Measurements from ENCODE around the gene PEX11G. TPM values are rescaled to one million over a fixed set of nuclear protein-coding genes. Genes with fewer than 3 reads are reported as not detected.
A peak's percentile ranks its signal among the peaks of the same experiment; 100 is the strongest.

The PEX11G gene
- total and polyA plus RNA-seq, 2 experiments from 2014 or later, result 6.2 to 10.6 TPM

DNA sequence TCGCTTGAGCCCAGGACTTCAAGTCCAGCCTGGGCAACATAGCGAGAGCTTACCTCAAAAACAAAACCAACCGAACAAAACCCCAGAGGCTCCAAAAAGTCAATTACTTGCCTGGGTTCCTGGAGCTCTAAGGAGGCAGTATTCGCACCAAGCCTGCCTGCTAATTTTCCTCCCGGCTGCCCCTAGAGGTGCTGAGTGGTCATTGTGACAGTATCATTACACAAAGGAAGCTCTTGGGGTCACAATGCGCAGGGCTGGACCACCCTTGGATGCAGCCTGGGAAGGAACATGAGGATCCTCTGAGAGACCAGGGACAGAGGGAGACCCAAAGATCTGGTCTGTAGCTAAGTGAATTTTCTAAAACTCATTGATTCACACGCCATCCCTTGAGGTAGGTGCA is 8.5 kb upstream of the PEX11G start:
- Histone ChIP-seq H3K4me1 (ENCODE audit: insufficient read depth) (no peaks in the 10 kb centered on the region), H2AFZ (no peak overlapping the region), H3K27me3 (peaks cover 6% of the 10 kb centered on the region), H3K9me3 (ENCODE audit: low read depth) (no peaks in the 10 kb centered on the region), H3K79me2 (no peaks in the 10 kb centered on the region), H3K36me3 (replicated peaks; ENCODE audit: insufficient read depth, low read depth) (no peaks in the 10 kb centered on the region), H3K4me2 (no peak overlapping the region), H3K27ac (no peak overlapping the region), H3K9me2 (replicated peaks; ENCODE audit: insufficient read depth) (no peaks in the 10 kb centered on the region), H3K4me3 (no peak overlapping the region), H4K20me1 (ENCODE audit: insufficient read depth, poor library complexity, severe bottlenecking) (no peaks in the 10 kb centered on the region)
- 56% methylated on average over 7 of the region's 7 CpGs for WGBS (ENCODE audit: low lambda C conversion rate, missing lambda C conversion rate)
- DNase-seq (ENCODE audit: low spot score), result no peak
- TF ChIP-seq EZH2 (IDR thresholded peaks at IDR 0.05; ENCODE audit: borderline replicate concordance), result no peak
- TF ChIP-seq EZH2phosphoT487 (IDR thresholded peaks at IDR 0.05; ENCODE audit: low read depth, severe bottlenecking, unreplicated experiment), result no peak
- peak; percentile 7 for TF ChIP-seq CTCF (IDR thresholded peaks at IDR 0.05; ENCODE audit: poor library complexity)

DNA sequence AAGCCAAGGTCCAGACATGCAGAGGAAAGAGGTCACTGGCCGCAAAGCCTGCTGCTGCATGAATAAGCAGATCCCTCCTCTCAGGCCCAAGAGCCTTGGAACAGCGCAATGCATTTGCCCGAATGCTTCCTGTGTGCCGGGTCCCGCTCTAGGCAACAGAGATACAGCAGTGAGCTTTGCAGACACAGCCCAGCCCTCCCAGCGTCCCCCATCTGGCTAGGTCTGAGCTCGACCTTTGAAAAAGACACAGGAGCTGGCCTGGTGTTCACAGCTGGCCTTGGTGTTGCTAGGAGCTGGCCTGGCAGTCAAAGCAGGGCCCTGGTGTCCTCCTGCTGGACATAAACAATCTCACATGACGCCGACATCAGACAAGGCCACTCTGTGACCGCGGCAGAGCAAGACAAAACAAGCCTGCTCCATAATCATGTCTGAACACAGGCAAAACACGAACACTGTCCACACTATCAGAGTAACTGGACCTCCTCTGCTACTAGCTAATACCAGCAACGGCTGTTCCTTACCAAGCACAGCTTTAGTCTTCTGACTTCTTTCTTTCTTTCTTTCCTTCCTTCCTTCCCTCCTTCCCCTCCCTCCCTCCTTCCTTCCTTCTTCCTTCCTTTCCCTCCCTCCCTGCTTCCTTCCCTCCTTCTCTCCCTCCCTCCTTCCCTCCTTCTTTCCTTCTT is 5.7 kb upstream of the PEX11G start:
- TF ChIP-seq EZH2phosphoT487 (IDR thresholded peaks at IDR 0.05; ENCODE audit: low read depth, severe bottlenecking, unreplicated experiment), result no peak
- TF ChIP-seq CTCF (IDR thresholded peaks at IDR 0.05; ENCODE audit: poor library complexity), result no peak
- TF ChIP-seq EZH2 (IDR thresholded peaks at IDR 0.05; ENCODE audit: borderline replicate concordance), result no peak

GRCh38 chr19:7492558-7492957 is 3.7 kb upstream of the PEX11G start:
- WGBS (ENCODE audit: low lambda C conversion rate, missing lambda C conversion rate), result 82% methylated on average over 11 of the region's 11 CpGs
- TF ChIP-seq CTCF (IDR thresholded peaks at IDR 0.05; ENCODE audit: poor library complexity), result no peak
- no peak for TF ChIP-seq EZH2 (IDR thresholded peaks at IDR 0.05; ENCODE audit: borderline replicate concordance)
- TF ChIP-seq EZH2phosphoT487 (IDR thresholded peaks at IDR 0.05; ENCODE audit: low read depth, severe bottlenecking, unreplicated experiment), result no peak

More for the DNA sequence above, 5.7 kb upstream of the PEX11G start:
- DNase-seq (ENCODE audit: low spot score), result no peak
- Histone ChIP-seq H3K27ac (peak overlapping the region; percentile 50), H3K79me2 (no peaks in the 10 kb centered on the region), H3K9me3 (ENCODE audit: low read depth) (no peaks in the 10 kb centered on the region), H2AFZ (no peak overlapping the region), H3K9me2 (replicated peaks; ENCODE audit: insufficient read depth) (no peaks in the 10 kb centered on the region), H3K4me2 (no peak overlapping the region), H3K27me3 (no peaks in the 10 kb centered on the region), H3K36me3 (replicated peaks; ENCODE audit: insufficient read depth, low read depth) (no peaks in the 10 kb centered on the region), H4K20me1 (ENCODE audit: insufficient read depth, poor library complexity, severe bottlenecking) (no peaks in the 10 kb centered on the region), H3K4me3 (no peak overlapping the region), H3K4me1 (ENCODE audit: insufficient read depth) (peaks cover 3% of the 10 kb centered on the region)
- 56% methylated on average over 13 of the region's 13 CpGs for WGBS (ENCODE audit: low lambda C conversion rate, missing lambda C conversion rate)

More at GRCh38 chr19:7492558-7492957, 3.7 kb upstream of the PEX11G start:
- H3K9me3 ChIP-seq (ENCODE audit: low read depth), result no peaks in the 10 kb centered on the region
- H3K27ac ChIP-seq, result no peak overlapping the region
- peaks cover 8% of the 10 kb centered on the region for H3K4me1 ChIP-seq (ENCODE audit: insufficient read depth)
- no peaks in the 10 kb centered on the region for H4K20me1 ChIP-seq (ENCODE audit: insufficient read depth, poor library complexity, severe bottlenecking)
- H3K27me3 ChIP-seq, result no peaks in the 10 kb centered on the region
- no peak for DNase-seq (ENCODE audit: low spot score)
- H3K79me2 ChIP-seq, result no peaks in the 10 kb centered on the region
- H3K4me2 ChIP-seq, result no peak overlapping the region
- H2AFZ ChIP-seq, result no peak overlapping the region
- H3K9me2 ChIP-seq (replicated peaks; ENCODE audit: insufficient read depth), result no peaks in the 10 kb centered on the region
- no peaks in the 10 kb centered on the region for H3K36me3 ChIP-seq (replicated peaks; ENCODE audit: insufficient read depth, low read depth)
- H3K4me3 ChIP-seq, result no peak overlapping the region
